Cardiac muscle cell (in vitro differentiated cells and primary cell): Measurements from ENCODE around the gene TNFAIP8L3. TPM values are rescaled to one million over a fixed set of nuclear protein-coding genes. Genes with fewer than 3 reads are reported as not detected.

Experiments
- DNase-seq, 2 donors: peaks; one replicate each; pipeline versions ENCODE4 v3.0.0 to v3.0.0-alpha.2; 2010 to 2017; ENCODE audit warnings: low read depth in 1 of 2, low spot score in 1 of 2
- H3K27ac ChIP-seq: fragments of 200-600 bp; sonication (generic); 2 replicates; pipeline ENCODE4 v1.5.1; 2016
- H3K27me3 ChIP-seq: fragments of 200-600 bp; sonication (generic); 2 replicates; pipeline ENCODE4 v1.6.0; 2016; ENCODE audit warnings: control low read depth
- H3K36me3 ChIP-seq: fragments of 200-600 bp; sonication (generic); 2 replicates; pipeline ENCODE4 v1.5.1; 2016; ENCODE audit warnings: control low read depth
- H3K4me1 ChIP-seq: fragments of 200-600 bp; sonication (generic); 2 replicates; pipeline ENCODE4 v1.8.1; 2017; ENCODE audit warnings: low read depth, mild to moderate bottlenecking, mixed run types
- H3K4me3 ChIP-seq: fragments of 200-600 bp; sonication (generic); 2 replicates; pipeline ENCODE4 v1.5.1; 2016; ENCODE audit warnings: mild to moderate bottlenecking
- H3K9me3 ChIP-seq: fragments of 200-600 bp; sonication (generic); 2 replicates; pipeline ENCODE4 v1.5.1; 2017; ENCODE audit warnings: low read depth, mild to moderate bottlenecking, control low read depth
- polyA plus RNA-seq: library from polyadenylated mRNA; unstranded; fragments of >200 nt; fragmentation: Nextera tagmentation; extraction: Ambion mirVana; gene quantifications from 2 replicates; pipeline ENCODE4 v1.2.1, GENCODE V29; 2016
- total RNA-seq: library from RNA; depleted of rRNA; stranded (reverse); fragments of >200 nt; gene quantifications from 2 replicates; pipeline ENCODE4 v1.2.3, GENCODE V29; 2016
- TF ChIP-seq, protein P1 (sequence below): IDR thresholded peaks from 2 replicates; pipeline ENCODE4 v1.5.1; 2012; ENCODE audit warnings: low read depth, mild to moderate bottlenecking, low read length

Gene TNFAIP8L3
- total and polyA plus RNA-seq, 2 experiments from 2014 or later, result not detected

DNA sequence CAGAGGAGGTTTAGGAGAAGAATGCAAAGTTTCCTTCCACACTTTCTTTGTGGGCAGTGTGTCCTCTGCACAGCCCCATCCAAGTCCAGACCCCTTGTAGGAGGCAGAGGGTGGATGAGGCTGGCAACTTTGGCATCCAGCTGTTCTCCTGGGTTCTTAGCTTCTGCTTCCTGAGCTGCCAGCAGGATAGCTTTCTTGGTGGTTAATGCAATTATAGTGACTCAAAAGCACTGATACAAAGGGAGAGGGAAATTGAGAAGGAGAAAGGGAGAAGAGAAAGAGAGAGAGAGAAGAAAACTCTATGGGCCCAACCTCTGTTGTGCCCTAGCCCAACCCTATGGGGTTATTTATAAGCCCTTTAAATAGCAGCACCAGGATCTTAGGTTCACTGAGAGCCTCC is 4.5 kb upstream of the TNFAIP8L3 start:
- Histone ChIP-seq H3K27ac (no peak overlapping the region), H3K36me3 (no peaks in the 10 kb centered on the region), H3K4me1 (no peaks in the 10 kb centered on the region), H3K4me3 (no peak overlapping the region), H3K9me3 (no peaks in the 10 kb centered on the region), H3K27me3 (peaks cover 52% of the 10 kb centered on the region)
- DNase-seq, result no peak
- TF ChIP-seq, protein P1, sequence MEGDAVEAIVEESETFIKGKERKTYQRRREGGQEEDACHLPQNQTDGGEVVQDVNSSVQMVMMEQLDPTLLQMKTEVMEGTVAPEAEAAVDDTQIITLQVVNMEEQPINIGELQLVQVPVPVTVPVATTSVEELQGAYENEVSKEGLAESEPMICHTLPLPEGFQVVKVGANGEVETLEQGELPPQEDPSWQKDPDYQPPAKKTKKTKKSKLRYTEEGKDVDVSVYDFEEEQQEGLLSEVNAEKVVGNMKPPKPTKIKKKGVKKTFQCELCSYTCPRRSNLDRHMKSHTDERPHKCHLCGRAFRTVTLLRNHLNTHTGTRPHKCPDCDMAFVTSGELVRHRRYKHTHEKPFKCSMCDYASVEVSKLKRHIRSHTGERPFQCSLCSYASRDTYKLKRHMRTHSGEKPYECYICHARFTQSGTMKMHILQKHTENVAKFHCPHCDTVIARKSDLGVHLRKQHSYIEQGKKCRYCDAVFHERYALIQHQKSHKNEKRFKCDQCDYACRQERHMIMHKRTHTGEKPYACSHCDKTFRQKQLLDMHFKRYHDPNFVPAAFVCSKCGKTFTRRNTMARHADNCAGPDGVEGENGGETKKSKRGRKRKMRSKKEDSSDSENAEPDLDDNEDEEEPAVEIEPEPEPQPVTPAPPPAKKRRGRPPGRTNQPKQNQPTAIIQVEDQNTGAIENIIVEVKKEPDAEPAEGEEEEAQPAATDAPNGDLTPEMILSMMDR, result no peak

DNA sequence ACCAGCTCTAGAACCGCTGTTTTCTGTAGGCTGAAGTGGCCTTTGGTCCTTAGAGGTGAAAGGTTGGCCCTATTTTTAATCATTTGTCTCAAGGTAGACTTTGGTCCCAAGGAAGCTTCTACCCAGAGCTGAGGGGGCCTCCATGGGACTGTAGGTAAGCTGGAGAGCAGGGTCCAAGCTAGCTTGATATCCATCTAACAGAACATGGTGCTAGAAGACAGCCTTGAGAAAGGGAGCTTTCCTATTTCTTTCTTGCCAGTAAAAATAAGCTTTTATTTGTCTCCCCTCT is 3.6 kb upstream of the TNFAIP8L3 start:
- peaks cover 61% of the 10 kb centered on the region for H3K27me3 ChIP-seq
- TF ChIP-seq, protein P1, result no peak
- no peaks in the 10 kb centered on the region for H3K4me1 ChIP-seq
- H3K4me3 ChIP-seq, result no peak overlapping the region
- DNase-seq, result no peak
- H3K27ac ChIP-seq, result no peak overlapping the region
- H3K9me3 ChIP-seq, result no peaks in the 10 kb centered on the region
- H3K36me3 ChIP-seq, result no peaks in the 10 kb centered on the region

DNA sequence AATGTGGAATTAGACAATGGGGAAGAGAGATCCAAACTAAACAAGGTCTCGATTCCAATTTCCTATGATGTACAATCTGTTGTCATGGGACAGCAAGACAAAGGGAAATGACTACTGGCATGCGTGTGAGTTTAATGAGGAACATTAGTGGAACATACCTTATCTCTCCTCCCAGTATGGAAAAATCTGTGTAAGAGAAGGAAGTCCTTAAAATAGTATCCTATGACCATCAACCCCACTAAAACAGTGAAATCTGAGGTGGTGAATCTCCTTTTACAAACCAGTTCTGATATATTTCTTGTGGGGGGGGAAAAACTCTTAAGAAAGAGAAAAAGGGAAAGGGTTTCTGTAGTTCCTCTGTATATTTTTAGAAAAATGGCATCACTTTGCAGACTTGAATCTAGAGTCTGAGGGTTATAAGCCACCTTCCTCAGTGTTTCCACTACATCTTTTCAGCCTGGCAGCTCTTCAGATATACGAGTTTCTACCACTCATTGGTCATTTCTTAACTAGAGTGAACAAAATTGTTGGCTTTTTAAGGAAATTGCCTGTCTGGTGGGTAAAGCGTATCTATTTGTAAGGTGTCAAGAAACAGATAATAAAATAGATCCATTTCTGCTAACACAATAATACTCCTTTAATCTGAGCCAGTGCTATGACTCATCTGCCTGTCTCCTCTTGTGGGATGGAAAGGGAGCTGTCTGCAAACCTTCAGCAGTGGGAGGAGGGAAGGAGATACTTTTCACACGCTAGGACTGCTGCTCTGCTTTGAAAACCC is 3.0 kb upstream of the TNFAIP8L3 start:
- DNase-seq, result peak in 1 of 2 donors; percentile 61
- Histone ChIP-seq H3K4me3 (no peak overlapping the region), H3K4me1 (no peaks in the 10 kb centered on the region), H3K9me3 (no peaks in the 10 kb centered on the region), H3K36me3 (no peaks in the 10 kb centered on the region), H3K27me3 (peaks cover 66% of the 10 kb centered on the region), H3K27ac (no peak overlapping the region)
- TF ChIP-seq, protein P1, result no peak

DNA sequence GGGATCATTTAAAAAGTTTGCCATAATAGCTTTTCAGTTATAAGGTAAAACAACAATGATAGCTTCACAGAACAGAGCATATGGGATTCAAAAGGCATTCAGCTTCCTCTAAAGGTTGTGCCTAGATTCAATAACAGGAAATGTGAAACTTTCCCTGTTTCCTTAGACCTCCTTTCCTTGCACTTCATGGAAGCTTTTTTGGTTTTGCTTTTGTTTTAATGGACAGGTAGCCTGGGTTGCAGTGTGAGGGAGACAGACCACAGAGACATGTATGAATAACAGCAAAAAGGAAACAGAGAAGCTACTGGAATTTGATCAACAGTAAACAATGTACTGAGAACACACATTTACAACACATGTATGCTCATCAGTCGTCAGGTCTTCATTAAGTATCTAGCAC is 2.3 kb upstream of the TNFAIP8L3 start:
- no peak for DNase-seq
- H3K36me3 ChIP-seq, result no peaks in the 10 kb centered on the region
- peaks cover 74% of the 10 kb centered on the region for H3K27me3 ChIP-seq
- no peaks in the 10 kb centered on the region for H3K4me1 ChIP-seq
- H3K27ac ChIP-seq, result no peak overlapping the region
- TF ChIP-seq, protein P1, result no peak
- no peaks in the 10 kb centered on the region for H3K9me3 ChIP-seq
- H3K4me3 ChIP-seq, result no peak overlapping the region

DNA sequence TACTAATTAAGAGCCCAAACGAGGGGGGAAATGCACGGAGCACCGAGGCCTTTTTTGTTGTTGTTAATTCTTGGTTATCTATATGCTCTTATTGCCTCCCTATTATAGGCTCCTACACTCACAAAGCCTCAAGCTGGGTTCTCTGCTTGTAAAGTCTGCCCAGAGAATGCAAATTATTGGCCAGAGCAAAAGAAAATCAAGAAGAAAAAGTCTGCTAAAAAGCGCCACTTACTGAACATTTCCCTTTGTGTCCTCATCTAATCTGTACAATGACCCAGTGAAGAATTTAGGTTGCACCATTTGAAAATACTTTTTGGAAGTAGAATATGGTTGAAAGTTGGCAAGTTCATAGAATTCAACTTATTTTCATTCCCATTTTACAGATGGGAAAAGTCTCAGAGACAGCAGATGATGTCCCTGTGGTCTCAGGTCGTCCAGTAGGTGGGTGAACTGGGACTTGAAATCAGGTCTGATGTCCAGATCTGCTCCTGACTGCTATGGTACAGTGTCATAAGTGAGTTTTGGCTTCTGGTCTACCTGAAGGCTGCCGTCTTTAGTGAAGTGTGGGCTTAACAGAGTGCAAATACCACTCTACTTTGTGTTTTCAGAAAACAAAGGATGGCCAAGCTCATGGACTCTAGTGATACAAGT is 1.1 kb upstream of the TNFAIP8L3 start:
- H3K27me3 ChIP-seq, result peaks cover 86% of the 10 kb centered on the region
- no peak overlapping the region for H3K27ac ChIP-seq
- no peaks in the 10 kb centered on the region for H3K9me3 ChIP-seq
- no peaks in the 10 kb centered on the region for H3K4me1 ChIP-seq
- DNase-seq, result no peak
- H3K4me3 ChIP-seq, result peak overlapping the region; percentile 35
- no peaks in the 10 kb centered on the region for H3K36me3 ChIP-seq
- TF ChIP-seq, protein P1, result no peak
